GM19455 (cell line): ENCODE data around the gene TRAK1.
A peak's percentile ranks its signal among the peaks of the same experiment; 100 is the strongest.

Experiments
- ATAC-seq: cut with Tn5 transposase; IDR thresholded peaks from one replicate; pipeline ENCODE4 v1.9.1; 2021; ENCODE audit not compliant: unreplicated experiment

The TRAK1 gene

DNA sequence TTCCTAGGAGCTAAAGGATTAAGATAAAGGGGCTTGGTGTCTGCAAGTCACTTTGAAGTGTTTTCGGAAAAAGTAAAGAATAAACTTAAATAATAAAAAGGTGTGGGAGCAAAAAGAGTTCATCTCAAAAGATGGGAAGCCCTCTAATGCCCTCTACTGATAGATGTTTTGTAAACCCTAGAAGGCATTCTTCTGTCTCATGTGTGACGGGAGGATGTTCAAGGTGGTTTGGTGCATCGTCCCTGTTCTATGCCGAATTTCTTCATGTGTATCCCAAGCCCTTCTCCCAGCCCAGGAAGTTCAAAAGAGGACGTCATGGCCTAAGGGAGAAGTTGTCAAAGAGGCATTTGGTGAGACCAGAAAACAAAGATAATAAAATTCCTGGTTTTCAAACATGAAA is 137.6 kb downstream of the TRAK1 start:
- no peak for ATAC-seq

- no peak for ATAC-seq
Observed at GRCh38 chr3:42229266-42229941, 138.2 kb downstream of the TRAK1 start.

- no peak for ATAC-seq
Observed at GRCh38 chr3:42229942-42230688, 139.0 kb downstream of the TRAK1 start.

GRCh38 chr3:42230860-42231259 is 139.7 kb downstream of the TRAK1 start:
- ATAC-seq = no peak

- ATAC-seq = no peak
Observed at GRCh38 chr3:42235532-42235931, 144.4 kb downstream of the TRAK1 start.

DNA sequence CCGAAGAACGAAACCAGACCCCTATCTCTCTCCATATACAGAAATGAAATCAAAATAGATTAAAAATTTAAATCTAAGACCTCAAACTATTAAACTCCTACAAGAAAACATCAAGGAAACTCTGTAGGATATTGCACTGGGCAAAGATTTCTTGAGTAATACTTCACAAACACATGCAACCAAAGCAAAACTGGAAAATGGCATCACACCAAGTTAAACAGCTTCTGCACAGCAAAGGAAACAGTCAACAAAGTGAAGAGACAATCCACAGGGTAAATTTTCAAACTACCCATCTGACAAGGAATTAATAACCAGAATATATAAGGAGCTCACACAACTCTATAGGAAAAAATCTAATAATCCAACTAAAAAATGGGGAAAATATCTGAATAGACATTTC is 145.5 kb downstream of the TRAK1 start:
- ATAC-seq = no peak

GRCh38 chr3:42246091-42246490 is 154.9 kb downstream of the TRAK1 start:
- no peak for ATAC-seq

GRCh38 chr3:42247576-42248027 is 156.4 kb downstream of the TRAK1 start:
- peak; percentile 63 for ATAC-seq

GRCh38 chr3:42250761-42251160 is 159.6 kb downstream of the TRAK1 start:
- no peak for ATAC-seq

DNA sequence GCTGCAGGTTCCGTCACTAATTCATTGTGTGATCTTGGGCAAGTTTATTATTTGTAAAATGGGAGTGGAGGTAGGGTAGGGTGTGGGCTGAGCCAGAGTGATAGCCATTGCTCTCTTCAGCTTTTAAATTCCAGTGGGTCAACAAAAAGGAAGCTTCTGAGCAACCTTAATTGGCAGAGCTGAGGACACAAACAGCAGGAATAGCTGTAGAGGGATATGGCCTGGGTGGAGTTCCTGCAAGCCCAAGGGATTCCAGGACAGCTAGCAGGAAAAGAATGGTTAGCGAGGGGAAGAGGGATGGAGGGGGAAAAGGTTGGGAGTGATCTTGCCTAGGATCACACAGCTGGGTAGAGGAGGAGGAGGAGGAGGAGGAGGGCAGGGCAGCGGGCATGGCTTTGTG is 163.4 kb downstream of the TRAK1 start:
- ATAC-seq = no peak

DNA sequence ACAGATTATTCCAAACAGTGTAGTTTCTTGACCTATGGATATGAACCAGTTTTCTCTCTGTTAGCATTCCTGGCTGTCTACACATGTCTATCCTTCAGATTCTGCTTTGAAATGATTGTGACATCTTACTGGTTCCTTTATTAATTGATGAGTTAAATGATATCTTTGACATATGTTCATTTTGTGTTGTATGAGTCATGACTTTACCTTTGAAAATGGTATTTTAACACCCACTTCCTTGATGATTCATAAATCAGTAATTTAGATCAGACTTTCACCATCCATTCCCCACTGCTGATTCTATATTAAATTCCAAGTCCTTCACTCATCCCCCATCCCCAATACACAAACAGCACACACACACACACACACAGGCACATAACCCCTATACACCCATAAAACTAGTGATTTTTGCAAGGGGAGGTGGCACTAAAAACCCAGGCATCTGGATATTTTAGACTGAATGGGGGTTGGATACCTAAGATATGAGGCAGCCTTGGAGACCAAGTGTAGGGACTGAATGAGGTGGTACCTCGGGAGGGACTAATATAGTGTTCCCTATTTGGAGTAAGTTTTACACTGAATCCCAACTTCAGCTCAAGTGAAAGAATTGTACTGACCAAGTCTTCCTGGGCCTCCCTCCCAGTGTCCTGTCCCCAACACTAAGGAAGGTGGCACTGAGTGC is 165.1 kb downstream of the TRAK1 start:
- ATAC-seq = no peak

DNA sequence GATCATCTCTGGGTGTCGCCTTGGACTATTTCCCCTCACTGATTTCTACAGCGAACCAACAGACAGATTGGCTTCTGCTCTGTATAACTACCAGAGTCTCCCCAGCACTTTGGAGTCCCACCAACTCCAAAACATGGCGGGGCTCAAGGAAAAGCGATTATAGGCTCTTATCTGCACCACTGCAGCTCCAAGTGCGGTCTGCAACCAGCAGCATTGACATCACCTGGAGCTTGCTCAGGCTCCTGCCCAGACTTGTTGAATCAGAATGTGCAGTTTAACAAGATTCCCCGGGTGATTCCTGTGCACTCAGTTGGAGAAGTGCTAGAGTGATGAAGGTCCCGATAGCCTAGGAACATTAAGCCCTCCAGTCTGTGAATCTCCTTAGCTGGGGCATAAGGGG is 165.8 kb downstream of the TRAK1 start:
- no peak for ATAC-seq

GRCh38 chr3:42262525-42262924 is 171.4 kb downstream of the TRAK1 start:
- no peak for ATAC-seq

DNA sequence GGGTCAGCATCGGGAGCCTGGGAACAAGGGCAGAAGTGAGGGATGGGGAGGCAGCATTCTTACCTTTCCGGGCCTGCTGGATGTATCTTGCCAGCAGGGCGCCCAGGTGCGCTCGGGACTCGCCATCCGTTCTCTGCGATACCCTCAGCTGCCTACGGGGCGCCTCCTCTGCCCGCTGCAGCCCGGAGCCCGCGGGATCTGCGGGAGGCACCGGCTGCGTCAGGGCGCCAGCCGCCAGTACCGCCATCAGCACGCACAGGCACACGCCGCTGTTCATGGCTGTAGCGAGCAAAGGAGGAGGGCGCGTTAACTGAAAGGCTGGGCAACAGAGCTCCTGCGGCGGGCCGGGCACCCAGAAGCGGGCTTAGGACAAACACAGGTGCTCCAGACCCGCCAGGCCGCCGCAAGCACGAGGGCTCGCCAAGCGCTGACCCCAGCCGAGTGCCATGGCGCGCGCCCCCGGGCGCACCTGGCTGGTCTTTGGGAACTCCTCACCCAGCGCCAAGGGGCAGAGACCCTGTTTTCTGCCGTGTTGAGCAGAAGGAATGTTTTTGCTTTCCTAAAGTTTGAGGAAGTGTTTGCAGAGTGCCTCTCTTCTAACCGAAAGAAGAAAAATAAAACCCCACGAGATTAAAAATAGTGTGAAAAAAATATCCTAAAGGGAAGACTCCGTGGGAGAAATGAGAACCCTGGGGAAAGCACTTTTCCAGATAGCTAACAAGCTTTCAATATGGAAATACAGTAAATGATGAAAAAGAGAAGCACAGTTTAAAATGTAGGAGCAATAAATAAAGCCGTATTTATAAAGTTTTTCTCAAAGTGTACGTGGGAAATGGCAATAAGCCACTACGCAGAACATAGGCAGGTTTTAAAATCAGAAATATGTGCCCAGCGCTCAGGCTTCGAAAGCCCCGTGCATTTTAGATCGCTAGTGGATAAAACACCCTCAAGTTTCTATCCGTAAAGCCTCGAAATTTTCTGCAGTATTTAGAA is 172.5 kb downstream of the TRAK1 start:
- no peak for ATAC-seq

- no peak for ATAC-seq
Observed at GRCh38 chr3:42264399-42265058, 173.4 kb downstream of the TRAK1 start.

DNA sequence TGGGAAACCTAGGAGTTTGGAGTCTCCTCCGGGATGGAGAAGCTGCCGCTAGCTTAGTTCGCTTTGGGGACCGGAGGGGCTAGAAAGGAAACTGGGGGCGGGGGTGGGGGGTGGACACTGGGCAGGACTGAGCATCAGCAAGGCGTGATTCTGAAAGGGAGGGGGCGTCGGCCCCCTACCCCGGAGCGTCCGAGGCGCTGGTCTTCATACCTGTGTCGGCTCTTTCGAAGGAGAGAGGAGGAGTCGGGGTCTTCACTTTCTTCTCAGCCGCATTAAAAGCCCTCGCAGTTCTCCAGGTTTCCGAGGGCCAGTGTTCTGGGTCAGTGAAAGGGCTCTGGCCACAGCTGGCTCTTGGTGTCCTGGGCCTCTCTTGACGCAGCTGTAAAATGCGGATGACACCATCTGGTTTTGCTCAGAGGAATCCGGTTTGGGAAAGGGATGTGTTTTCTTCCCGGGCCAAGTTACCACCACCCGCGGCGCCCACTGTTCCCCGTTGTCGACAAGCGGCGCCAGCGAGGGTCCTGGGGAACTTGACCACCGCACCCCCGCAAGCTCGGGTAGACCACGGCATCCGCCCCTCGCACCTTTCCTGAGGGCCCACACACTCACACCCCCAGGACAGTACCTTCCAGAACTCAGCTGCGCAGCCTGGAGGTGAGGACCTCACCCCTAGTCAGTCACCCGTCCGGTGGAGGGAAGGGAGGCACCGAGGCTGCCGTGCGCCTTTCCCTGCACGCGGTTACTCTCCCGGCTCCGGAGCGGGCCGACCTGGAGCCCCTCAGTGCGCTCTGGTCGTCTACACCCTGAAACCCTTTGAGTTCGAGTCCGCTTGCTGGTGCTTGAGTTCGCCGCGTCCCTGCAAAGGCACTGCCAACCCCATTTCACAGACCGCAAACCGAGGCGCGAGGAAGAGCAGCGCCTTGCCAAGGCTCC is 174.2 kb downstream of the TRAK1 start:
- no peak for ATAC-seq

DNA sequence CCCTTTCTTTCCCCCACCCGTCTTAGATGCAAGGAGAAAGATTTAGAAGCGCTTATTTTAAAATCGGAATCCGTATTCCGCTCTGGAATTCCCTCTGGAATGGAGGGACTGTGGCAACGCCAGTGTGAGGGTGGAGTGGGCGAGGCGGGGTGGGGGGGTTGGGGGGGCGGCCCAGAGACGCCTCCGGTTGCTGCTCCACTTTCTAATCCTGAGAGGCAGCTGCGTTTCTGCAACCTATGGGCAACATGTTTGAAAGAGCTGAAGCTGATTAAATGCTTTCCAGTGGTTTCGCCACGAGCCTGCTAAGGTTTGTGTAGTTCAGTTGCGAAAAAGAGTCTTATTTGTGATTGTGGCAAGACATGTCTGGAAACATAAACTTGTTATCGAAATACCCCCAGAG is 174.9 kb downstream of the TRAK1 start, which contains the start of gene CCK:
TSS of gene CCK (minus strand) at position 101 of the 400 bp plus-strand sequence. CDS start 2,555 bp downstream, outside the sequence.
- ATAC-seq = no peak

GRCh38 chr3:42267878-42268277 is 176.7 kb downstream of the TRAK1 start:
- ATAC-seq = no peak

DNA sequence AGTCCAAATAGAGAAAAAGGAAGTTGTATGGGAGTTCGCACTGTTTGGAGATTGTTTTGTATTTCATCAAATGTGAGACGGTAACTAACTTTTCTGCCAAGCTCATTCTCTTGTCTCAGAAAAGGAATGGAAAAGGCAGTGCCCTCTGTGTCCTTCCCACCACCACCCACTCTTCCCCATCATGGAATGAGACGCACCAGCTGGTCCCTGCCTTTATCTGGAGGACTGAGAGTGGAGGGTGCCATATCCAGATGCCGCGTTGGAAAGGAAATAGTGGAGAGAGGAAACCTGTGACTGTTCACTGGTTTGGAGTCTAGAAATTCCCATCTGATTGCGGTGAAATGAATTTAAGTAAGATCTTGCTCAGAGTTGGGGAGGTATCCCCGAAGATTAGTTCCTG is 178.5 kb downstream of the TRAK1 start:
- ATAC-seq = no peak
